Heart left ventricle (tissue), 16 donors: ENCODE data around the gene PLOD2. TPM values are rescaled to one million over a fixed set of nuclear protein-coding genes. Genes with fewer than 3 reads are reported as not detected.
"Not testable (repeated sequence)": the region's sequence is repeated elsewhere in the genome, so short reads cannot be mapped to it uniquely, and the experiment has no call there.

Source experiments
- ATAC-seq, 4 donors: fragments of 200-7000 bp; cut with Tn5 transposase; one replicate each; pipeline ENCODE4 v1.9.1; 2020 to 2022; ENCODE audit warnings: moderate library complexity in 4 of 4, mild to moderate bottlenecking in 3 of 4, moderate number of reproducible peaks in 1 of 4
- DNase-seq, 5 donors: peaks; one replicate each; pipeline ENCODE4 v3.0.0-alpha.2; 2020
- H3K27ac ChIP-seq, 12 donors: fragments of 200-600 bp; sonication (generic) in 4 of 12; one replicate each; pipeline versions ENCODE4 v1.5.0 to v1.8.0; 2016 to 2022; ENCODE audit warnings: mild to moderate bottlenecking in 2 of 12
- H3K27me3 ChIP-seq, 9 donors: fragments of 200-600 bp; sonication (generic) in 2 of 9; one replicate each; pipeline versions ENCODE4 v1.5.1 to v1.8.0; 2016 to 2022; ENCODE audit warnings: mild to moderate bottlenecking in 3 of 9
- H3K36me3 ChIP-seq, 9 donors: fragments of 200-600 bp; sonication (generic) in 2 of 9; one replicate each; pipeline versions ENCODE4 v1.5.0 to v1.8.0; 2018 to 2022; ENCODE audit warnings: mild to moderate bottlenecking in 2 of 9
- H3K4me1 ChIP-seq, 12 donors: fragments of 200-600 bp; sonication (generic) in 4 of 12; one replicate each; pipeline versions ENCODE4 v1.5.0 to v1.8.0; 2016 to 2022; ENCODE audit warnings: mild to moderate bottlenecking in 3 of 12
- H3K4me3 ChIP-seq, 12 donors: fragments of 200-600 bp; sonication (generic) in 4 of 12; one replicate each; pipeline versions ENCODE4 v1.5.0 to v1.8.0; 2017 to 2022; ENCODE audit warnings: mild to moderate bottlenecking in 9 of 12, moderate library complexity in 4 of 12
- H3K9me3 ChIP-seq, 12 donors: fragments of 200-600 bp; sonication (generic) in 4 of 12; one replicate each; pipeline versions ENCODE4 v1.5.0 to v1.8.0; 2016 to 2022; ENCODE audit warnings: mild to moderate bottlenecking in 1 of 12
- POLR2A ChIP-seq, 2 donors: fragments of 450-650 bp; IDR thresholded peaks; one replicate each; pipeline ENCODE4 v1.6.1; 2017; ENCODE audit warnings: antibody characterized with exemption in 2 of 2, mild to moderate bottlenecking in 2 of 2, moderate library complexity in 2 of 2
- WGBS, 4 donors: extraction: QIAGEN DNeasy Blood & Tissue Kit in 2 of 4; methylation state at CpG; one replicate each; pipeline versions ENCODE4 v1.1.5 to v1.1.7; 2013 to 2018; 5-methylcytosine and 5-hydroxymethylcytosine counted together
- intact Hi-C, 10 donors: fragments of 100-400 bp; cut with DNase I; formaldehyde crosslinking; loops; one replicate each; pipeline versions ENCODE4 v1.11.1 to v1.14.2; 2022
- polyA plus RNA-seq, 2 donors: library from polyadenylated mRNA; stranded (reverse); fragments of 200-250 nt; gene quantifications; one replicate each; pipeline ENCODE4 v1.2.3, GENCODE V29; 2013
- total RNA-seq, 9 donors: library from RNA; depleted of rRNA in 2 of 9; stranded (reverse); fragments of >200 nt in 2 of 9; fragmentation: NEBNext Ultra II Directional in 3 of 9; extraction: Animal tissue kit (Norgen Biotek cat#: 25700) in 3 of 9; gene quantifications; one replicate each; pipeline versions ENCODE4 v1.1.0 to v1.2.4, GENCODE V29; 2016 to 2023
- TF ChIP-seq, protein P1 (sequence below), 12 donors: fragments of 200-600 bp; sonication (generic) in 4 of 12; IDR thresholded peaks; one replicate each; pipeline versions ENCODE4 v1.5.0 to v1.8.0; 2018 to 2022; ENCODE audit warnings: antibody characterized with exemption in 12 of 12, mild to moderate bottlenecking in 5 of 12
- donor health status: ischemic (EF 13 %, LVEDD 7.1; RV severe dilation, severe dysfunction).
- donor health status: healthy with polysubstance abuse.
- donor health status: DM: no; HTN: yes; CAD: no.
- donor health status: DM: no; HTN: no; CAD: no.
- donor health status: ischemic (EF 25% LVEDD 6.9; RV normal size, moderate dysfunction).
- donor health status: ischemic (EF 25% LVEDD 5.7; RV mildly dilated, moderate dysfunction).
- donor health status: healthy.
- donor health status: DM: yes; HTN: yes; CAD: no.
- donor health status: ischemic (EF 35%, LVEDD 5.7; RV mildly dilated, moderate dysfunction).
- donor health status: nonischemic (EF 11% LVEDD 7.7; RV severe dilation, severe dysfunction).
- donor health status: DM: yes; HTN: yes; CAD: no.
- donor health status: PGD.
- donor health status: ischemic (EF 29% LVEDD 5.4; RV normal size, mild dysfunction).
- donor health status: nonischemic (EF 23%, LVEDD 6.1; RV moderate dilation, normal function).

The PLOD2 gene
- total and polyA plus RNA-seq, 11 donors, result 6.8 to 33.0 (median 17.9) TPM

DNA sequence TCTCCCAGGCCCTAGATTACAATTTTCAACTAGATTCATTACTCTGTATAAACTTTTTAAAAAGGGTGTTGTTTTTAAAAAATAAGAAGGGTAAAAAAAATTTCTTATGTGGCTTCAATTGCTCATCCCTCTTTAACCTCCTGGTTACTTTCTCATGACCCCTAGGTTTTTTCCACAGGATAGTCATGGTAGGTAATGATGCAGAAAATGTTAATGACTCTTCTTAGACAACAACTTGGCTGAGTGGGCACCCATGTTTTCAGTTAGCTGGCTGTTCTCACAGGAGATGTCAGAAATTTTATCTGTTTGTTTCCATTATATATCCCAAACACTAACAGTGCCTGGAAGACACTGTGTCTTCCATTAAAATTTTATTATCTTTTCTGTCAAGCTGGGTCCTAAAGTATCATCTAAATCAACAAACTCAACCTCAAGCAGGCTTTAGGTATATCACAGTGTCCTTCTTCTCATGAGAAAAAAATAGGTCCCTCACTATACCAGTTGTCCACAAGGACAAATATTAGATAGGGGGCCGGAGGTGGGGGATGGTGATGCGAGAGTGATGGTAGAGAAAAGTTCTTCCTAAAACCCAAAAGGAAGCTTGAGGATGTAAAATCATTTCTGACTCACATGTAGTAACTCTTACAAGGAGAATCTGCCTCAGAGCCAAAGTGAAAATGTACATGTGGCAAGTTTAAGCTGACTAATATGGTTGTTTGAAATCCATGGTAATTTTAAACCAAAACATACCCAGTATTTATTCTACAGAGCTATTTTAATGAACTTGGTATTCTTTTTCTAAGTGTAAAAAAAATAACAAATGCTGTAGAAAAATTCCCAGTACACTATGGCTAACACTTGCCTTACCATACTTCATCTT is 43.3 kb downstream of the PLOD2 start:
- no peak overlapping the region for H3K4me3 ChIP-seq
- intact Hi-C loops, result no loop called here
- TF ChIP-seq, protein P1, sequence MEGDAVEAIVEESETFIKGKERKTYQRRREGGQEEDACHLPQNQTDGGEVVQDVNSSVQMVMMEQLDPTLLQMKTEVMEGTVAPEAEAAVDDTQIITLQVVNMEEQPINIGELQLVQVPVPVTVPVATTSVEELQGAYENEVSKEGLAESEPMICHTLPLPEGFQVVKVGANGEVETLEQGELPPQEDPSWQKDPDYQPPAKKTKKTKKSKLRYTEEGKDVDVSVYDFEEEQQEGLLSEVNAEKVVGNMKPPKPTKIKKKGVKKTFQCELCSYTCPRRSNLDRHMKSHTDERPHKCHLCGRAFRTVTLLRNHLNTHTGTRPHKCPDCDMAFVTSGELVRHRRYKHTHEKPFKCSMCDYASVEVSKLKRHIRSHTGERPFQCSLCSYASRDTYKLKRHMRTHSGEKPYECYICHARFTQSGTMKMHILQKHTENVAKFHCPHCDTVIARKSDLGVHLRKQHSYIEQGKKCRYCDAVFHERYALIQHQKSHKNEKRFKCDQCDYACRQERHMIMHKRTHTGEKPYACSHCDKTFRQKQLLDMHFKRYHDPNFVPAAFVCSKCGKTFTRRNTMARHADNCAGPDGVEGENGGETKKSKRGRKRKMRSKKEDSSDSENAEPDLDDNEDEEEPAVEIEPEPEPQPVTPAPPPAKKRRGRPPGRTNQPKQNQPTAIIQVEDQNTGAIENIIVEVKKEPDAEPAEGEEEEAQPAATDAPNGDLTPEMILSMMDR (IDR thresholded peaks at IDR 0.05), result no peak
- TF ChIP-seq POLR2A (IDR thresholded peaks at IDR 0.05), result no peak
- H3K36me3 ChIP-seq, result peaks cover 0 to 43% (median 5%) of the 10 kb centered on the region in 9 donors
- DNase-seq (no peak), ATAC-seq (no peak)
- H3K27ac ChIP-seq, result no peak overlapping the region
- WGBS, 4 donors, result 95 to 100% (median 98%) methylated on average over 2 of the region's 2 CpGs
- no peaks in the 10 kb centered on the region for H3K4me1 ChIP-seq
- peaks cover 0 to 32% (median 0%) of the 10 kb centered on the region in 12 donors for H3K9me3 ChIP-seq
- H3K27me3 ChIP-seq, result no peaks in the 10 kb centered on the region

DNA sequence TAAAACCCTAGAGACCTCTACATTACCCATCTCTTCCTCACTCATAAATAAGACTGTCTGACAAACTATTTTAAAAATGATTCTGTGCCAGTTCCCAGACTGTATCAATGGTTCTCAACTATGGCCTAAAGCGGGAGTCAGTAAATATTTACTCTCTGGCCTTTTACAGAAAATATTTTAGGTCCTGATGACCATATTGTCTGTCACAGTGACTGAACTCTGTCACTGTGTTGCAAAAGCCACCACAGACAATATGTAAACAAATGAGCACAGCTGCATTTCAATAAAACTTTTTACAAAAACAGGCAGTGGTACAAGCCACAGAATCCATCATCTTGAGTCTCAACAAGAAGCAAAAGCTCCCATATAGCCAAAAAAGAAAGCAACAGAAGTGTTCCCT is 45.4 kb downstream of the PLOD2 start:
- Histone ChIP-seq H3K4me3 (no peak overlapping the region), H3K27me3 (no peaks in the 10 kb centered on the region), H3K27ac (no peak overlapping the region), H3K4me1 (no peaks in the 10 kb centered on the region), H3K36me3 (peaks cover 0 to 39% (median 5%) of the 10 kb centered on the region in 9 donors), H3K9me3 (peaks cover 0 to 32% (median 0%) of the 10 kb centered on the region in 12 donors)
- WGBS, 4 donors, result 90 to 100% (median 98%) methylated on average over 1 of the region's 1 CpG
- no peak for DNase-seq
- no peak for ATAC-seq
- no peak for TF ChIP-seq POLR2A (IDR thresholded peaks at IDR 0.05)
- TF ChIP-seq, protein P1 (IDR thresholded peaks at IDR 0.05), result no peak
- intact Hi-C loops, result no loop called here

DNA sequence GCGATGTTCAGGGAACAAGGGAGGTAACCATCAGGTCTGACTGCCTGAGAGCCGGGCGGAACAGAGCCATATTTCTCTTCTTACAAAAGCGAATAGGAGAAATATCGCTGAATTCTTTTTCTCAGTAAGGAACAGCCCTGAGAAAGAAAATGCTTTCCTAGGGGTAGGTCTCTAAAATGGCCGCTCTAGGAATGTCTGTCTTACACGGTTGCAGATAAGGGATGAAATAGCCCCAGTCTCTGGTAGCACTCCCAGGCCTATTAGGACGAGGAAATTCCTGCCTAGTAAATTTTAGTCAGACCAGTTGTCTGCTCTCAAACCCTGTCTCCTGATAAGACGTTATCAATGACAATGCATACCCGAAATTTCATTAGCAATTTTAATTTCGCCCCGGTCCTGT is 47.2 kb downstream of the PLOD2 start:
- DNase-seq, ATAC-seq, intact Hi-C loops, H3K4me3 ChIP-seq, H3K4me1 ChIP-seq, H3K27ac ChIP-seq, H3K27me3 ChIP-seq: not testable (repeated sequence)
- peaks cover 0 to 32% (median 0%) of the 10 kb centered on the region in 12 donors for H3K9me3 ChIP-seq
- peaks cover 0 to 40% (median 8%) of the 10 kb centered on the region in 9 donors for H3K36me3 ChIP-seq
- 83 to 96% (median 94%) methylated on average over 8 to 12 of the region's 12 CpGs for WGBS, 4 donors

DNA sequence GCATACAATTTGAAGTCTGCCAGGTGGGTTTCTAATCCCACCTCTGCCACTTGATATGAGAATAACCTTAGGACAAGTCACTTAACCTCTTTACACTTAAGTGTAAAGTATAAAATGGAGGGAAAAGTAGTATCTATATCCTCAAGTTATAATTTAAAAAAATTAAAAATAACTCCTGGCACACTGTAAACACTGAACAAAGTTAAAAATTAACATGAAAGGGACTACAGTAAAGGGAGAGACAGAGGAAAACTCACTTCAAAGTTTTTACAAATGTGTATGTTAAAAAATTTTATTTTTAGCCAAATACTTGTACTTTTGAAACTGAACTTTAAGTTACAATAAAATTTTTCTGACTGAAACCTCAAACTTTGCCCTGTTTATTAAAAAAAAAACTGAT is 49.6 kb downstream of the PLOD2 start:
- Histone ChIP-seq H3K9me3 (peaks cover 0 to 29% (median 0%) of the 10 kb centered on the region in 12 donors), H3K4me3 (no peak overlapping the region), H3K27me3 (no peaks in the 10 kb centered on the region), H3K36me3 (peaks cover 0 to 30% (median 5%) of the 10 kb centered on the region in 9 donors), H3K4me1 (peaks cover 0 to 2% (median 0%) of the 10 kb centered on the region in 12 donors), H3K27ac (no peak overlapping the region)
- intact Hi-C loops, result no loop called here
- DNase-seq (no peak), ATAC-seq (no peak)
- TF ChIP-seq POLR2A (IDR thresholded peaks at IDR 0.05), result no peak

DNA sequence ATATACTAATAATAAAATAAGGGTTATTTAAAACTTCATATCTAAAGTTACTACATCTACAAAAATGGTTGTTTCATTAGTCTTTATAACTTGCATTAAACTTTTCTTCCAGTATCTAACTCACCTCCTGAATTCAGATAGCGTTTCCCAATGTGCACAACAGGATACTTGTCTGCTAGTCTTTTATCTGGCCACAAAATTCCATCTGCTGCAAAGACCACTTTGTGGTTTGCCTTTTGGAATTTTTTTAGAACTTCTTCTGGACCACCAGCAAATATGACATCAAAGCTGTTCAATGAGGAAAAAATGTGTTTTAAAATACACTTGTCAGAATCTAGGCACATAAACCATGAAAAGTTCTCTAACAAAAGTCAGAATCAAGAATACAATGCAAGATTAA is 50.8 kb downstream of the PLOD2 start:
- Histone ChIP-seq H3K27me3 (no peaks in the 10 kb centered on the region), H3K9me3 (peaks cover 0 to 20% (median 0%) of the 10 kb centered on the region in 12 donors), H3K27ac (no peak overlapping the region), H3K4me3 (no peak overlapping the region), H3K4me1 (peaks cover 0 to 2% (median 0%) of the 10 kb centered on the region in 12 donors), H3K36me3 (peaks cover 0 to 38% (median 11%) of the 10 kb centered on the region in 9 donors)
- intact Hi-C loops, result no loop called here
- DNase-seq (no peak), ATAC-seq (no peak)
- WGBS, 4 donors, result 75 to 86% (median 79%) methylated on average over 1 of the region's 1 CpG
- TF ChIP-seq, protein P1 (IDR thresholded peaks at IDR 0.05), result no peak
- TF ChIP-seq POLR2A (IDR thresholded peaks at IDR 0.05), result no peak
